ENCODE data around the gene SPPL2C. TPM values are rescaled to one million over a fixed set of nuclear protein-coding genes. Genes with fewer than 3 reads are reported as not detected.

SPPL2C gene
- total RNA-seq, 6 experiments from 2014 or later, result not detected

DNA sequence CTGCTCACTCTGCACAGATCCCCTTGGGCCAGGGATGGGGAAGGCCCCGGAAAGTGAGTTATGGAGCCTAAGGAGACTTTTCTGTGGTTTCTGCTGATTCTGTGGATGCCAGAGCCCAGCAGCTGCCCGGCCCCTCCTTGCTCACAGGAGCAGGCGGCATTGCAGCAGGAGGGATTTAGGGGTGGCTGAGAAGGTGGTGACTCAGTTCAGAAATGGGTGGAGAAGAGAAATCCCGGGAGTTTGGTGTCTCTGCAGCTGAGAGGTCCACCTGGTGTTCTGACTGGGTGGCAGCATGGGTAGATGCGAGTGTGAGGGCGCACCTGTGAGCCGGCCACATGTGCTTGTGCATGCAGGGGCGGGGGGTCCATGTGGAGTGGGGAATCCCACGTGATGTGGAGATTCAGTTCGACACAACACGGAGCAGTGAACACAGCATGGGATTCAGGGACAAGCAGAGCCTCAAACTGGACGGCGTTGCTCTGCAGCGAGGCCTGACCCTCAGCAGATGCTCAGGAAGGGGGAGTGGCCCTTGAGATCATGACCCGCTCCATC is 16.0 kb upstream of the SPPL2C start:
- no peaks in the 10 kb centered on the region for H3K9me3 ChIP-seq
- no peaks in the 10 kb centered on the region for H3K36me3 ChIP-seq
- no peaks in the 10 kb centered on the region for H3K27me3 ChIP-seq
- DNase-seq, result no peak
- no peak for TF ChIP-seq POLR2A (IDR thresholded peaks at IDR 0.05)
- TF ChIP-seq, protein P1, sequence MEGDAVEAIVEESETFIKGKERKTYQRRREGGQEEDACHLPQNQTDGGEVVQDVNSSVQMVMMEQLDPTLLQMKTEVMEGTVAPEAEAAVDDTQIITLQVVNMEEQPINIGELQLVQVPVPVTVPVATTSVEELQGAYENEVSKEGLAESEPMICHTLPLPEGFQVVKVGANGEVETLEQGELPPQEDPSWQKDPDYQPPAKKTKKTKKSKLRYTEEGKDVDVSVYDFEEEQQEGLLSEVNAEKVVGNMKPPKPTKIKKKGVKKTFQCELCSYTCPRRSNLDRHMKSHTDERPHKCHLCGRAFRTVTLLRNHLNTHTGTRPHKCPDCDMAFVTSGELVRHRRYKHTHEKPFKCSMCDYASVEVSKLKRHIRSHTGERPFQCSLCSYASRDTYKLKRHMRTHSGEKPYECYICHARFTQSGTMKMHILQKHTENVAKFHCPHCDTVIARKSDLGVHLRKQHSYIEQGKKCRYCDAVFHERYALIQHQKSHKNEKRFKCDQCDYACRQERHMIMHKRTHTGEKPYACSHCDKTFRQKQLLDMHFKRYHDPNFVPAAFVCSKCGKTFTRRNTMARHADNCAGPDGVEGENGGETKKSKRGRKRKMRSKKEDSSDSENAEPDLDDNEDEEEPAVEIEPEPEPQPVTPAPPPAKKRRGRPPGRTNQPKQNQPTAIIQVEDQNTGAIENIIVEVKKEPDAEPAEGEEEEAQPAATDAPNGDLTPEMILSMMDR (IDR thresholded peaks at IDR 0.05), result no peak
- H3K4me1 ChIP-seq, result no peaks in the 10 kb centered on the region
- no peak for ATAC-seq
- H3K27ac ChIP-seq, result no peak overlapping the region
- H3K4me3 ChIP-seq, result no peak overlapping the region
- intact Hi-C loops (cut with DNase I), result loop anchor here in 1 of 2 donors (5.0 kb wide), 1 partner anchor 186 kb away; no protein-coding TSS in a partner anchor
- 53% methylated on average over 8 of the region's 15 CpGs for WGBS (ENCODE audit: insufficient coverage, low coverage, low lambda C conversion rate, missing lambda C conversion rate)

DNA sequence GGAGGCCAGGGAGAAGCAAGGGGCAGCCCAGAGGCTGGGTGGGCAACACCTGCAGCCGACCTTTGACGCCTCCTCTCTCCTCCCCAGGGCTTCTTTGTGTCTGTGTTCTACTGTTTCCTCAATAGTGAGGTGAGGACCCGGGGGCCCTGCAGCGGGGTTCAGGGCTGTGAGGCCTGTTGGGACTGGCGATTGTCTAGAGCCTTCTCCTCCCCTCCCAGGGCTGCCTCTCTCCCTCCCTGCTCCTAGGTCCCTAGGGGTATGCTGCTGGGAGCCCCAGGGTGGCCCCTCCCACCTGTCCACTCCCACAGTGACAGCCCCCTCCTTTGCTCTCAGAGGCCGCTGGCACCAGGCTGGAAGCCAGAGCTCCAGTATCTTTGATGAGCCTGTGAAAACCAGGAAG is 10.8 kb upstream of the SPPL2C start:
- intact Hi-C loops (cut with DNase I), result loop anchor here in 1 of 2 donors (5.0 to 10.0 kb wide), 2 partner anchors 192 to 429 kb away; no protein-coding TSS in a partner anchor
- no peak for DNase-seq
- H3K27ac ChIP-seq, result no peak overlapping the region
- WGBS (ENCODE audit: insufficient coverage, low coverage, low lambda C conversion rate, missing lambda C conversion rate), result no CpG with 5 or more reads among the region's 6 CpGs
- no peak overlapping the region for H3K4me3 ChIP-seq
- H3K36me3 ChIP-seq, result no peaks in the 10 kb centered on the region
- TF ChIP-seq POLR2A (IDR thresholded peaks at IDR 0.05), result no peak
- TF ChIP-seq, protein P1 (IDR thresholded peaks at IDR 0.05), result no peak
- ATAC-seq, result no peak
- no peaks in the 10 kb centered on the region for H3K4me1 ChIP-seq
- H3K9me3 ChIP-seq, result no peaks in the 10 kb centered on the region
- H3K27me3 ChIP-seq, result no peaks in the 10 kb centered on the region

DNA sequence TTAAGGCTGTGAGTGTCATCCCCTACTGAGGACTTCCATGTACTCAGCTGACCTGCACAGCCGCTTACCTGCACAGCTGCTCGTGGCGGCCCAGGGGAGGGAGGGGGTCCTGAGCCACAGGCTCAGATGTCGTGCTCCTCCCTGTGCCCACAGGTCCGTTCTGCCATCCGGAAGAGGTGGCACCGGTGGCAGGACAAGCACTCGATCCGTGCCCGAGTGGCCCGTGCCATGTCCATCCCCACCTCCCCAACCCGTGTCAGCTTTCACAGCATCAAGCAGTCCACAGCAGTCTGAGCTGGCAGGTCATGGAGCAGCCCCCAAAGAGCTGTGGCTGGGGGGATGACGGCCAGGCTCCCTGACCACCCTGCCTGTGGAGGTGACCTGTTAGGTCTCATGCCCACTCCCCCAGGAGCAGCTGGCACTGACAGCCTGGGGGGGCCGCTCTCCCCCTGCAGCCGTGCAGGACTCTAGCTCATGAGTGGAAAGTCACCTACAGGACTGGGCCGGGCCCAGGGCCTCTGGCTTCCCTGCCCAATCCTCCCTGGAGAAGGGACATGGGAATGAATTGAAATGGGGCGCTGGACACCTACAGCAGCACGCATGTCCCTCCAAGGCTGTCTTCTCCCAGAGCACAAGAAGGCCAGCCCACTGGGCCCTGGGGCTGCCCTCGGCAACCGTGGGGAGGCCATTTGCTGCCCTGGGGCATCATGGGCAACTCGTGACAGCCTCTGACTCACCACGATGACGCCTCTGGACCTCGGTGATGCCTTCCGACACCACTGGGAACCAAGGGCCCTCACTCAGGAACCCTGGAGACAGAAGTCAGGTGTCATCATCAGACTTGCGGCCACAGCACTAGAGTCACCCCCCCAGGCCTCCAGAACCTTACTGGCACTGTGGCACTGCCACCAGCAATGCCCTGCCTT is 9.9 kb upstream of the SPPL2C start:
- ATAC-seq (no peak), DNase-seq (no peak)
- H3K36me3 ChIP-seq, result no peaks in the 10 kb centered on the region
- no peak overlapping the region for H3K27ac ChIP-seq
- TF ChIP-seq, protein P1 (IDR thresholded peaks at IDR 0.05), result no peak
- no peak for TF ChIP-seq POLR2A (IDR thresholded peaks at IDR 0.05)
- WGBS (ENCODE audit: insufficient coverage, low coverage, low lambda C conversion rate, missing lambda C conversion rate), result no CpG with 5 or more reads among the region's 26 CpGs
- no peaks in the 10 kb centered on the region for H3K27me3 ChIP-seq
- H3K4me1 ChIP-seq, result no peaks in the 10 kb centered on the region
- intact Hi-C loops (cut with DNase I), result loop anchor here in 1 of 2 donors (5.0 to 10.0 kb wide), 2 partner anchors 192 to 430 kb away; no protein-coding TSS in a partner anchor
- no peaks in the 10 kb centered on the region for H3K9me3 ChIP-seq
- H3K4me3 ChIP-seq, result no peak overlapping the region

DNA sequence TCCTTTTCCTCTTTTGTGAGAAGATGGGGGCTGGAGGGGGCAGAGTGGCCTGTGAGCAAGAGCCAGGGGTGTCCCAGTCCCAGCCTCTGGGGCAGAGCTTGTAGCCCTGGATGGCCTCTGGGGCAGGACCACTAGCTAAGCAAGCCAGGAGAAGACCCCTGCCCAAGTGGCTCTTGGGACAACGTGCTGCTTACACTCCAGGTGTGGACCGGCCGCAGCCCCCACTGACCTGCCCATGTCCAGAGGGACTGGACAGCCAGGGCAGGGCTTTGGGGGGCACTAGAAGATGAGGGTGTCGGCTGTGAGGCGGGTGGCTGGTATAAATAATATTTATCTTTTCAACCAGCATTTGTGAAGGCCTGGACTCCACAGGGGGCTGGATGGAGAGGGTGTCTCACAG is 9.2 kb upstream of the SPPL2C start:
- Histone ChIP-seq H3K4me3 (no peak overlapping the region), H3K9me3 (no peaks in the 10 kb centered on the region), H3K4me1 (no peaks in the 10 kb centered on the region), H3K27me3 (no peaks in the 10 kb centered on the region), H3K36me3 (no peaks in the 10 kb centered on the region), H3K27ac (no peak overlapping the region)
- DNase-seq (no peak), ATAC-seq (no peak)
- 41% methylated on average over 2 of the region's 5 CpGs for WGBS (ENCODE audit: insufficient coverage, low coverage, low lambda C conversion rate, missing lambda C conversion rate)
- intact Hi-C loops (cut with DNase I), result loop anchor here in 1 of 2 donors (10.0 kb wide), 1 partner anchor 431 kb away; no protein-coding TSS in a partner anchor
- no peak for TF ChIP-seq POLR2A (IDR thresholded peaks at IDR 0.05)
- TF ChIP-seq, protein P1 (IDR thresholded peaks at IDR 0.05), result no peak
